Liver (tissue), 9 donors: ENCODE data around the gene SNRNP70. TPM values are rescaled to one million over a fixed set of nuclear protein-coding genes. Genes with fewer than 3 reads are reported as not detected.

Experiments
- DNase-seq: peaks from one replicate; pipeline ENCODE4 v3.0.0-alpha.2; 2017; ENCODE audit warnings: low spot score
- H3K27ac ChIP-seq, 2 donors: one replicate each; pipeline ENCODE4 v1.7.0; 2013; ENCODE audit warnings: inconsistent platforms in 2 of 2, low read length in 2 of 2, control low read depth in 1 of 2, low read depth in 1 of 2, mild to moderate bottlenecking in 1 of 2
- H3K27me3 ChIP-seq, 4 donors: one replicate each; pipeline versions ENCODE4 v1.6.1 to v1.7.0; 2013; ENCODE audit warnings: low read length in 3 of 4, inconsistent platforms in 1 of 4, mild to moderate bottlenecking in 1 of 4, moderate library complexity in 1 of 4; ENCODE audit not compliant: control insufficient read depth in 4 of 4, insufficient read depth in 4 of 4
- H3K36me3 ChIP-seq, 4 donors: one replicate each; pipeline versions ENCODE4 v1.6.1 to v1.7.0; 2013; ENCODE audit warnings: low read length in 3 of 4, mild to moderate bottlenecking in 3 of 4, low read depth in 1 of 4, moderate library complexity in 1 of 4; ENCODE audit not compliant: control insufficient read depth in 4 of 4, insufficient read depth in 3 of 4
- H3K4me1 ChIP-seq, 4 donors: one replicate each; pipeline versions ENCODE4 v1.6.1 to v1.7.0; 2013; ENCODE audit warnings: low read length in 3 of 4, mild to moderate bottlenecking in 3 of 4, moderate library complexity in 1 of 4; ENCODE audit not compliant: control insufficient read depth in 4 of 4, insufficient read depth in 4 of 4
- H3K4me3 ChIP-seq, 3 donors: one replicate each; pipeline versions ENCODE4 v1.6.1 to v1.7.0; 2013; ENCODE audit warnings: low read length in 3 of 3, control low read depth in 1 of 3, low read depth in 1 of 3, mild to moderate bottlenecking in 1 of 3
- H3K9ac ChIP-seq, 2 donors: one replicate each; pipeline ENCODE4 v1.7.0; 2013; ENCODE audit warnings: low read length in 2 of 2, mild to moderate bottlenecking in 2 of 2, moderate library complexity in 2 of 2, control low read depth in 1 of 2, low read depth in 1 of 2
- H3K9me3 ChIP-seq, 4 donors: one replicate each; pipeline versions ENCODE4 v1.6.1 to v1.7.0; 2013; ENCODE audit warnings: low read length in 3 of 4; ENCODE audit not compliant: control insufficient read depth in 4 of 4
- EGR1 ChIP-seq, 2 donors: IDR thresholded peaks; 2 replicates each; pipeline ENCODE4 v1.6.1; 2016 to 2018; ENCODE audit warnings: antibody characterized with exemption in 2 of 2, low read depth in 2 of 2
- FOXA1 ChIP-seq: IDR thresholded peaks from 2 replicates; pipeline ENCODE4 v1.6.1; 2016; ENCODE audit warnings: antibody characterized with exemption
- FOXA2 ChIP-seq: IDR thresholded peaks from 2 replicates; pipeline ENCODE4 v1.6.1; 2016; ENCODE audit warnings: antibody characterized with exemption
- HNF4A ChIP-seq, 2 donors: conservative IDR thresholded peaks; 2 replicates each; pipeline ENCODE4 v1.6.1; 2016; ENCODE audit warnings: antibody characterized with exemption in 2 of 2, mild to moderate bottlenecking in 2 of 2
- HNF4G ChIP-seq: IDR thresholded peaks from 2 replicates; pipeline ENCODE4 v1.6.1; 2016; ENCODE audit warnings: antibody characterized with exemption
- JUND ChIP-seq, 2 donors: IDR thresholded peaks; 2 replicates each; pipeline ENCODE4 v1.6.1; 2016; ENCODE audit warnings: antibody characterized with exemption in 2 of 2
- NR2F2 ChIP-seq: IDR thresholded peaks from 2 replicates; pipeline ENCODE4 v1.6.1; 2016; ENCODE audit warnings: antibody characterized with exemption
- RXRA ChIP-seq, 2 donors: IDR thresholded peaks; 2 replicates each; pipeline ENCODE4 v1.6.1; 2017 to 2018; ENCODE audit warnings: antibody characterized with exemption in 2 of 2, mild to moderate bottlenecking in 1 of 2
- TAF1 ChIP-seq: conservative IDR thresholded peaks from 2 replicates; pipeline ENCODE4 v1.6.1; 2016; ENCODE audit warnings: antibody characterized with exemption, mild to moderate bottlenecking
- YY1 ChIP-seq: IDR thresholded peaks from 2 replicates; pipeline ENCODE4 v1.6.1; 2016; ENCODE audit warnings: antibody characterized with exemption, mild to moderate bottlenecking
- WGBS: extraction: QIAGEN DNeasy Blood & Tissue Kit; methylation state at CpG from one replicate; pipeline ENCODE4 v1.1.7; 2013; 5-methylcytosine and 5-hydroxymethylcytosine counted together
- polyA plus RNA-seq, 2 donors: library from polyadenylated mRNA; stranded (reverse) in 1 of 2; unstranded in 1 of 2; fragments of 200-250 nt in 1 of 2; fragments of >200 nt in 1 of 2; fragmentation: Nextera tagmentation in 1 of 2; extraction: Ambion mirVana in 1 of 2; gene quantifications; one replicate each; pipeline versions ENCODE4 v1.2.1 to v1.2.3, GENCODE V29; 2013 to 2015
- total RNA-seq, 2 donors: library from RNA; depleted of rRNA; stranded (reverse); fragments of >200 nt; gene quantifications; one replicate each; pipeline ENCODE4 v1.2.3, GENCODE V29; 2014
- TF ChIP-seq, protein P1 (sequence below): IDR thresholded peaks from 2 replicates; pipeline ENCODE4 v1.6.1; 2016; ENCODE audit warnings: antibody characterized with exemption
- TF ChIP-seq, protein P2 (sequence below): IDR thresholded peaks from 2 replicates; pipeline ENCODE4 v1.6.1; 2016; ENCODE audit warnings: antibody characterized with exemption
- TF ChIP-seq, protein P3 (sequence below): IDR thresholded peaks from 2 replicates; pipeline ENCODE4 v1.6.1; 2016; ENCODE audit warnings: antibody characterized with exemption, mild to moderate bottlenecking
- donor health status: healthy.
- donor health status: healthy.
- donor health status: healthy.
- donor health status: healthy.
- donor health status: healthy.

The SNRNP70 gene
- total and polyA plus RNA-seq, 4 donors: 34.2 to 166 (median 94.8) TPM

- TF ChIP-seq, protein P1, sequence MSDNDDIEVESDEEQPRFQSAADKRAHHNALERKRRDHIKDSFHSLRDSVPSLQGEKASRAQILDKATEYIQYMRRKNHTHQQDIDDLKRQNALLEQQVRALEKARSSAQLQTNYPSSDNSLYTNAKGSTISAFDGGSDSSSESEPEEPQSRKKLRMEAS: no peak
- TF ChIP-seq, protein P2, sequence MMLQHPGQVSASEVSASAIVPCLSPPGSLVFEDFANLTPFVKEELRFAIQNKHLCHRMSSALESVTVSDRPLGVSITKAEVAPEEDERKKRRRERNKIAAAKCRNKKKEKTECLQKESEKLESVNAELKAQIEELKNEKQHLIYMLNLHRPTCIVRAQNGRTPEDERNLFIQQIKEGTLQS: no peak
Observed at GRCh38 chr19:49085868-49086232, 599 bp downstream of the SNRNP70 start (continued).

- Histone ChIP-seq H3K27ac (no peak overlapping the region), H3K9ac (peak overlapping the region; percentile 75 to 79), H3K36me3 (peaks cover 9 to 26% (median 19%) of the 10 kb centered on the region in 4 donors), H3K4me3 (peak overlapping the region; percentile 85 to 97 (median 89)), H3K27me3 (no peaks in the 10 kb centered on the region), H3K9me3 (no peaks in the 10 kb centered on the region), H3K4me1 (peaks cover 11 to 26% (median 19%) of the 10 kb centered on the region in 4 donors)
- no peak for TF ChIP-seq JUND (IDR thresholded peaks at IDR 0.05)
- TF ChIP-seq EGR1 (IDR thresholded peaks at IDR 0.05; ENCODE audit: low read depth in 2 of 2): no peak
- no peak for TF ChIP-seq HNF4G
- TF ChIP-seq NR2F2: no peak
- TF ChIP-seq, protein P1: no peak
- TF ChIP-seq RXRA (IDR thresholded peaks at IDR 0.05): no peak
- TF ChIP-seq TAF1: no peak
- TF ChIP-seq, protein P2: no peak
- TF ChIP-seq FOXA2: no peak
- TF ChIP-seq FOXA1: no peak
- TF ChIP-seq HNF4A (conservative IDR thresholded peaks at IDR 0.05): no peak
- no peak for TF ChIP-seq YY1
- WGBS: 50% methylated on average over 11 of the region's 11 CpGs
- no peak for DNase-seq
Observed at GRCh38 chr19:49086296-49086695, 1.0 kb downstream of the SNRNP70 start.

DNA sequence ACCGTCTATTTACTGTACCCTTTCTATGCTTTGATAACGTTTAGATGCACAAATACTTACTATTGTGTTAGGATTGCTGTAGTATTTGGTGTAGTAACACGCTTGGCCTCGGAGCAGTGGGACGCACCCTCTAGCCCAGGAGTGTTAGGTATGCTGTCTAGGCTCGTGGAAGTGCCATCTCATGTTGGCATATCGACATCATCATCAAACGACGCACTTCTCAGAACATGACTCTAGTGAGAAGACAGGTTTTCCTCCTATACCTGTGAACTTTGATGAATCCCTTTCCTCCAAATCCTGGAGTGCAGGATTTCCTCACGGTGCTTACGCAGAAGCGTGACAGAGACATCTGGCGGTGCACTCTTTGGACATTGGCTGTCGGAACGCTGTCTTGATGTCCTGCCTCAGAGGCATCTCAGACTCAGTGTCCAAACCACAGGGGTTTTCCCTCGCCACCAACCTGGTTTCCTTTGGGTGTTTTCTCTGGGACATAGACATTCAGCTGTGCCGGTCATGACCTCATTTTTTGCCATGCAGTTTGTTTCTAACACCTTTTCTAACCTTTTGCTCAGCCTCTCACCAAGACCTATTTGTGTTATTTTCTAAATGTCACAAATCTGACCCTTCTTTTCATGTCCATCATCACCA lies 6.3 kb downstream of the SNRNP70 start:
- TF ChIP-seq RXRA (IDR thresholded peaks at IDR 0.05) (no peak), HNF4A (conservative IDR thresholded peaks at IDR 0.05) (no peak)
- TF ChIP-seq, protein P3, sequence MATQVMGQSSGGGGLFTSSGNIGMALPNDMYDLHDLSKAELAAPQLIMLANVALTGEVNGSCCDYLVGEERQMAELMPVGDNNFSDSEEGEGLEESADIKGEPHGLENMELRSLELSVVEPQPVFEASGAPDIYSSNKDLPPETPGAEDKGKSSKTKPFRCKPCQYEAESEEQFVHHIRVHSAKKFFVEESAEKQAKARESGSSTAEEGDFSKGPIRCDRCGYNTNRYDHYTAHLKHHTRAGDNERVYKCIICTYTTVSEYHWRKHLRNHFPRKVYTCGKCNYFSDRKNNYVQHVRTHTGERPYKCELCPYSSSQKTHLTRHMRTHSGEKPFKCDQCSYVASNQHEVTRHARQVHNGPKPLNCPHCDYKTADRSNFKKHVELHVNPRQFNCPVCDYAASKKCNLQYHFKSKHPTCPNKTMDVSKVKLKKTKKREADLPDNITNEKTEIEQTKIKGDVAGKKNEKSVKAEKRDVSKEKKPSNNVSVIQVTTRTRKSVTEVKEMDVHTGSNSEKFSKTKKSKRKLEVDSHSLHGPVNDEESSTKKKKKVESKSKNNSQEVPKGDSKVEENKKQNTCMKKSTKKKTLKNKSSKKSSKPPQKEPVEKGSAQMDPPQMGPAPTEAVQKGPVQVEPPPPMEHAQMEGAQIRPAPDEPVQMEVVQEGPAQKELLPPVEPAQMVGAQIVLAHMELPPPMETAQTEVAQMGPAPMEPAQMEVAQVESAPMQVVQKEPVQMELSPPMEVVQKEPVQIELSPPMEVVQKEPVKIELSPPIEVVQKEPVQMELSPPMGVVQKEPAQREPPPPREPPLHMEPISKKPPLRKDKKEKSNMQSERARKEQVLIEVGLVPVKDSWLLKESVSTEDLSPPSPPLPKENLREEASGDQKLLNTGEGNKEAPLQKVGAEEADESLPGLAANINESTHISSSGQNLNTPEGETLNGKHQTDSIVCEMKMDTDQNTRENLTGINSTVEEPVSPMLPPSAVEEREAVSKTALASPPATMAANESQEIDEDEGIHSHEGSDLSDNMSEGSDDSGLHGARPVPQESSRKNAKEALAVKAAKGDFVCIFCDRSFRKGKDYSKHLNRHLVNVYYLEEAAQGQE: no peak
- 94% methylated on average over 17 of the region's 17 CpGs for WGBS
- H3K9ac ChIP-seq: no peak overlapping the region
- H3K27ac ChIP-seq: no peak overlapping the region
- no peaks in the 10 kb centered on the region for H3K9me3 ChIP-seq
- H3K27me3 ChIP-seq: no peaks in the 10 kb centered on the region
- peaks cover 17 to 54% (median 37%) of the 10 kb centered on the region in 4 donors for H3K36me3 ChIP-seq
- no peak overlapping the region for H3K4me3 ChIP-seq
- peaks cover 4 to 13% (median 11%) of the 10 kb centered on the region in 4 donors for H3K4me1 ChIP-seq
- no peak for DNase-seq
